ENCODE data around the gene C8G.

DNA sequence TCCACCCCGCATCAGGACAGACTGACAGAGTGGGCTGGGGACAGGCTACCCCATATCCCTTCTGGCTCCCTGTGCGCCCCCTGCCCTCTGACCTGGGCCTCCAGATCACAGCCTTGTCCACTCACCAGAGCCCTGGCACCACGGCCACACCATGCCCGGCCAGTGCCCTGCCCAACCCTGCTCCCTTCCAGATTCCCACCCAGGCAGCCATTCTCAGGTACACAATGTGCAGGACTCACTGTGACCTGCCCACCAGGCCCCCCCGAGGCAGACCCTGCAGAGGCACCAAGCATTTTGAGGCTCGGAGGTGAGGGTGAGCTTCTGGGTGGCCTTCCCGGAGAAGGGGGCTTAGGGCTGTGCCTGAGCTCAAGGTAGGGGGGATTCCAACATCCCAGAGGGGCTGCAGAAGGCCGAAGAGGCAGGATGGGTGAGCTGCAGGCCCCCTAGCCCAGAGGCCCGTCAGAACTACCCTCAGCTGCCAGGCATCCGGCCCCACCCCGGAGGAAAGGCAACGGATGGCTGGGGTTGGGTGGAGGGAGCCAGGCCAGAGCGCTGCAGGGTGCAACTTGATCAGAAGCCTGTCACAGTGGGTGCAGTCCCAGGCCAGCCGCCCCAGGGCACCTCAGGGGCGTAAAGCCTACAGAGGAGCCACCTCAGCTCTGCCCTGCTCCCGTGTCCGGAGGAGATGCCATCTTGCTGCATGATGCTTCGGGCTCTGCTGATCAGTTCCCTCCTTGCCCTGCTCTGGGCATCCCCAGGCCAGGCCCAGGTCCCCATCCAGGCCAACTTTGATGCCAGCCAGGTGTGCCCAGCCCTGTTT is 37.4 kb downstream of the C8G start, which contains the start of gene LCNL1:
- TF ChIP-seq, protein P1, sequence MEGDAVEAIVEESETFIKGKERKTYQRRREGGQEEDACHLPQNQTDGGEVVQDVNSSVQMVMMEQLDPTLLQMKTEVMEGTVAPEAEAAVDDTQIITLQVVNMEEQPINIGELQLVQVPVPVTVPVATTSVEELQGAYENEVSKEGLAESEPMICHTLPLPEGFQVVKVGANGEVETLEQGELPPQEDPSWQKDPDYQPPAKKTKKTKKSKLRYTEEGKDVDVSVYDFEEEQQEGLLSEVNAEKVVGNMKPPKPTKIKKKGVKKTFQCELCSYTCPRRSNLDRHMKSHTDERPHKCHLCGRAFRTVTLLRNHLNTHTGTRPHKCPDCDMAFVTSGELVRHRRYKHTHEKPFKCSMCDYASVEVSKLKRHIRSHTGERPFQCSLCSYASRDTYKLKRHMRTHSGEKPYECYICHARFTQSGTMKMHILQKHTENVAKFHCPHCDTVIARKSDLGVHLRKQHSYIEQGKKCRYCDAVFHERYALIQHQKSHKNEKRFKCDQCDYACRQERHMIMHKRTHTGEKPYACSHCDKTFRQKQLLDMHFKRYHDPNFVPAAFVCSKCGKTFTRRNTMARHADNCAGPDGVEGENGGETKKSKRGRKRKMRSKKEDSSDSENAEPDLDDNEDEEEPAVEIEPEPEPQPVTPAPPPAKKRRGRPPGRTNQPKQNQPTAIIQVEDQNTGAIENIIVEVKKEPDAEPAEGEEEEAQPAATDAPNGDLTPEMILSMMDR (IDR thresholded peaks at IDR 0.05; ENCODE audit: insufficient read depth, low read depth, low read length): no peak
- no peak for TF ChIP-seq EZH2 (IDR thresholded peaks at IDR 0.05; ENCODE audit: insufficient read depth, low read length)
